Panc1 (cell line): ENCODE data around the gene PRKACB. TPM values are rescaled to one million over a fixed set of nuclear protein-coding genes. Genes with fewer than 3 reads are reported as not detected.

ENCODE experiments used
- ATAC-seq: fragments of 200-7000 bp; cut with Tn5 transposase; 2 replicates; pipeline ENCODE4 v1.9.1; 2020; ENCODE audit warnings: mild to moderate bottlenecking, moderate library complexity
- BruUV-seq: library from RNA; stranded (reverse); fragments of 400-500 nt; replicated peaks from 2 replicates; lab custom pipeline; 2021; lab: Mats Ljungman, UMichigan
- CTCF ChIA-PET: fragments of 300-600 bp; sonication (Branson Sonifier 250); formaldehyde crosslinking; loops from one replicate; lab custom pipeline; 2022; ENCODE audit warnings: antibody characterized with exemption; lab: Charles Lee
- POLR2A ChIA-PET: fragments of 300-600 bp; sonication (Branson Sonifier 250); formaldehyde crosslinking; loops from one replicate; lab custom pipeline; 2022; ENCODE audit warnings: antibody characterized with exemption; lab: Charles Lee
- DNase-seq: peaks from one replicate; pipeline ENCODE4 v3.0.0-alpha.2; 2010; ENCODE audit warnings: low read depth, low spot score
- H3K27ac ChIP-seq: 2 replicates; pipeline ENCODE4 v1.5.1; 2011; ENCODE audit warnings: mild to moderate bottlenecking, low read length, inconsistent platforms
- H3K27me3 ChIP-seq: fragments of 200-500 bp; sonication (Bioruptor generic); 2 replicates; pipeline ENCODE4 v1.6.0; 2014; ENCODE audit warnings: low read length, inconsistent platforms; ENCODE audit not compliant: control insufficient read depth, insufficient read depth
- H3K36me3 ChIP-seq: fragments of 200-500 bp; sonication (Bioruptor generic); 2 replicates; pipeline ENCODE4 v1.5.1; 2014; ENCODE audit warnings: inconsistent platforms, mild to moderate bottlenecking, low read length, moderate library complexity; ENCODE audit not compliant: control insufficient read depth, insufficient read depth
- H3K4me1 ChIP-seq: 2 replicates; pipeline ENCODE4 v1.5.1; 2011; ENCODE audit warnings: inconsistent platforms, mild to moderate bottlenecking, low read length, moderate library complexity; ENCODE audit not compliant: control insufficient read depth, insufficient read depth
- H3K4me3 ChIP-seq, 2 experiments: 2 replicates each; pipeline ENCODE4 v1.5.1; 2011 to 2012; ENCODE audit warnings: low read depth in 2 of 2, low read length in 2 of 2, mild to moderate bottlenecking in 2 of 2, inconsistent platforms in 1 of 2, moderate library complexity in 1 of 2
- H3K9me3 ChIP-seq: fragments of 200-500 bp; sonication (Bioruptor generic); 2 replicates; pipeline ENCODE4 v1.5.1; 2014; ENCODE audit warnings: low read depth, mild to moderate bottlenecking, inconsistent platforms, low read length, moderate library complexity; ENCODE audit not compliant: control insufficient read depth, insufficient read depth
- CTCF ChIP-seq: fragments of 450-650 bp; IDR thresholded peaks from 2 replicates; pipeline ENCODE4 v1.5.1; 2017; ENCODE audit warnings: mild to moderate bottlenecking
- POLR2AphosphoS5 ChIP-seq: IDR thresholded peaks from 2 replicates; pipeline ENCODE4 v1.6.1; 2012; ENCODE audit warnings: mild to moderate bottlenecking, low read depth, low read length, moderate library complexity
- REST ChIP-seq, 2 experiments: IDR thresholded peaks; 2 replicates each; pipeline ENCODE4 v1.6.1; 2011 to 2012; ENCODE audit warnings: low read depth in 2 of 2, control low read depth in 1 of 2, low read length in 1 of 2, mild to moderate bottlenecking in 1 of 2, moderate library complexity in 1 of 2; ENCODE audit not compliant: insufficient read depth in 1 of 2
- SIN3A ChIP-seq: IDR thresholded peaks from 2 replicates; pipeline ENCODE4 v1.6.1; 2012; ENCODE audit warnings: low read depth, mild to moderate bottlenecking, low read length, moderate library complexity, borderline replicate concordance; ENCODE audit not compliant: insufficient read depth
- TCF7L2 ChIP-seq: IDR thresholded peaks from 2 replicates; pipeline ENCODE4 v1.6.1; 2011; ENCODE audit warnings: mild to moderate bottlenecking, low read depth, low read length, inconsistent platforms
- in situ Hi-C: cut with HindIII; loops from 2 replicates; pipeline ENCODE4 v1.10.0; 2016; ENCODE audit warnings: low sequenced_read_pairs, low pct_unique_long_range_greater_than_20kb
- intact Hi-C: fragments of 100-400 bp; cut with micrococcal nuclease; formaldehyde crosslinking; loops from one replicate; pipeline ENCODE4 v1.10.0; 2022; ENCODE audit not compliant: unreplicated experiment
- total RNA-seq: library from RNA; stranded (reverse); gene quantifications from one replicate; pipeline ENCODE4 v1.2.1, GENCODE V29; 2021; ENCODE audit not compliant: unreplicated experiment

PRKACB gene
- total RNA-seq, 1 experiment from 2014 or later: 54.9 TPM

GRCh38 chr1:84174051-84174556, 30.0 kb downstream of the PRKACB start:
- no peaks in the 10 kb centered on the region for H3K27me3 ChIP-seq
- H3K27ac ChIP-seq: peak overlapping the region; percentile 65
- intact Hi-C loops: no loop called here
- in situ Hi-C loops: no loop called here
- CTCF ChIA-PET: interaction anchor here (1.0 kb wide), 1 partner anchor 259 kb away, joined by 4 read pairs; no protein-coding TSS in a partner anchor
- peak; percentile 96 for ATAC-seq
- no peaks in the 10 kb centered on the region for H3K9me3 ChIP-seq
- H3K4me1 ChIP-seq: peaks cover 14% of the 10 kb centered on the region
- BruUV-seq: no TSS peak
- peak; percentile 97 for DNase-seq
- peak overlapping the region; percentile 3 to 51; a peak in 3 of 4 replicates for H3K4me3 ChIP-seq
- no peaks in the 10 kb centered on the region for H3K36me3 ChIP-seq
- POLR2A ChIA-PET: interaction anchor here (0.5 kb wide), 1 partner anchor 348 kb away, joined by 3 read pairs; no protein-coding TSS in a partner anchor
- TF ChIP-seq REST (IDR thresholded peaks at IDR 0.05; ENCODE audit: insufficient read depth in 1 of 2, low read depth in 2 of 2, low read length in 1 of 2) (no peak), POLR2AphosphoS5 (no peak), CTCF (no peak), SIN3A (no peak), TCF7L2 (no peak)

- DNase-seq (no peak), ATAC-seq (no peak)
- H3K36me3 ChIP-seq: 0 out of 2 replicates have a peak, but pooled peaks cover 4% of the 10 kb centered on the region
- H3K9me3 ChIP-seq: no peaks in the 10 kb centered on the region
- ChIA-PET POLR2A (interaction anchor here (0.6 kb wide), 1 partner anchor 289 kb away, joined by 3 read pairs; no protein-coding TSS in a partner anchor), CTCF (no interaction called here)
- no peaks in the 10 kb centered on the region for H3K4me1 ChIP-seq
- no peaks in the 10 kb centered on the region for H3K27me3 ChIP-seq
- TF ChIP-seq TCF7L2 (no peak), CTCF (no peak), SIN3A (no peak), POLR2AphosphoS5 (no peak), REST (IDR thresholded peaks at IDR 0.05; ENCODE audit: insufficient read depth in 1 of 2, low read depth in 2 of 2, low read length in 1 of 2) (no peak)
- BruUV-seq: no TSS peak
- intact Hi-C loops: no loop called here
- in situ Hi-C loops: no loop called here
- H3K4me3 ChIP-seq: no peak overlapping the region
- H3K27ac ChIP-seq: no peak overlapping the region
Measured at GRCh38 chr1:84181350-84182005, 37.4 kb downstream of the PRKACB start.
